Measurements from ENCODE around the gene BTN3A1.

The BTN3A1 gene

DNA sequence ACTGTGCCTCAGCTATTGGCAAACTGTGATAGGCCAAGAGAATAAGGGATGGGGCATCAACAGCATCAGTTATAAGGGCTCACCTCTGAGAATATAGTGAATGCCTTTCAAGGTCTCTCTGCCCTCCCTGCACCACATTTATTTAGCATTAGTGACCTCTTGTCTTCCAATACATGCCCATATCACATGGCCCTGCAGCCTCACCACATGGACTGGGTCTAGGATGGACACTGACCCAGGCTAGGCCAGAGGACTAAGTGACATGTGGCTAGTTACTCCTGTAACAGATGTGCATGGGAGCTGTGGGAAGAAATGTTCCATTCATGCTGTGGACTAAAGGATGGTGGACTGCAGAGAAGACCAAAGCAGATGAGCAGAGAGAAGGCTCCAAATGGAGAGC is 22.3 kb upstream of the BTN3A1 start:
- TF ChIP-seq, protein P1, sequence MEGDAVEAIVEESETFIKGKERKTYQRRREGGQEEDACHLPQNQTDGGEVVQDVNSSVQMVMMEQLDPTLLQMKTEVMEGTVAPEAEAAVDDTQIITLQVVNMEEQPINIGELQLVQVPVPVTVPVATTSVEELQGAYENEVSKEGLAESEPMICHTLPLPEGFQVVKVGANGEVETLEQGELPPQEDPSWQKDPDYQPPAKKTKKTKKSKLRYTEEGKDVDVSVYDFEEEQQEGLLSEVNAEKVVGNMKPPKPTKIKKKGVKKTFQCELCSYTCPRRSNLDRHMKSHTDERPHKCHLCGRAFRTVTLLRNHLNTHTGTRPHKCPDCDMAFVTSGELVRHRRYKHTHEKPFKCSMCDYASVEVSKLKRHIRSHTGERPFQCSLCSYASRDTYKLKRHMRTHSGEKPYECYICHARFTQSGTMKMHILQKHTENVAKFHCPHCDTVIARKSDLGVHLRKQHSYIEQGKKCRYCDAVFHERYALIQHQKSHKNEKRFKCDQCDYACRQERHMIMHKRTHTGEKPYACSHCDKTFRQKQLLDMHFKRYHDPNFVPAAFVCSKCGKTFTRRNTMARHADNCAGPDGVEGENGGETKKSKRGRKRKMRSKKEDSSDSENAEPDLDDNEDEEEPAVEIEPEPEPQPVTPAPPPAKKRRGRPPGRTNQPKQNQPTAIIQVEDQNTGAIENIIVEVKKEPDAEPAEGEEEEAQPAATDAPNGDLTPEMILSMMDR (IDR thresholded peaks at IDR 0.05; ENCODE audit: low read depth, low read length), result no peak
- no peak overlapping the region for H3K4me3 ChIP-seq (ENCODE audit: low read depth, low read length)

DNA sequence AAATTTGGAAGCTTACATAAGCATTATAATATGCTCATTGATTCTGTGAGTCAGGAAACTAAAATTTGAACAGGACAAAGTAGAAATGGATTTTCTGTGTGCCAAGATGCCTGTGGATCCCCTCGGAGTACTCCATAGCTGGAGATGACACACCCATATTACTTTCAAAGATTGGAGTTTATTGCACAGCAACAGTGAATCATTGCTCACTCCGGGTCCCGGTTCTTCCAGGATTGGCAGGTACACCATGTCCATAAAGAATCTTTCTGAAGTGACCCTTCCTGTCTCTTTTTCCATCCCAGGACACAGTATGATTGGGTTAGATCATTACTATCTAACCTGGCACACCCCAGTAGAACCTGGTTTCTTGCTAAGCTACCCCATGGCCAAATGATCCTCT is 21.8 kb upstream of the BTN3A1 start:
- TF ChIP-seq, protein P1 (IDR thresholded peaks at IDR 0.05; ENCODE audit: low read depth, low read length), result no peak
- H3K4me3 ChIP-seq (ENCODE audit: low read depth, low read length), result no peak overlapping the region

DNA sequence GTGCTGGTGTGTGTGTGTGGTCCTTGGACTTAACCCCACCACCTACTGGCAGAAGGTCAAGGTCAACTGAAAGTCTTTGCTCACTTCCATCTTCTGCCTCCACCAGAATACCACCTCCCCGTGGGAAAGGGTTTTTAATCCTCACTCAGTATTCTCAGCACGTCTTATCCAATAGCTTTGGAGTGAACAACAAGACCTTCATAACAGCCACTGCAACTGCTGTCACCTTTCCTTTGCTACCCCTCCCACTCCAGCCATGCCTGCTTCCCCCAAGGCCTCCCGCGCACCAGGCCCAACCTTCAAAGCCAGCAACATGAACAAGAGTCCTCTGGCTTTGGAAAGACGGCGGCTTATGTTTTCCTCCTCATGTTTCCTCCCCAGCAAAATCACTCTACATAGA is 20.0 kb upstream of the BTN3A1 start:
- no peak overlapping the region for H3K4me3 ChIP-seq (ENCODE audit: low read depth, low read length)
- TF ChIP-seq, protein P1 (IDR thresholded peaks at IDR 0.05; ENCODE audit: low read depth, low read length), result no peak

DNA sequence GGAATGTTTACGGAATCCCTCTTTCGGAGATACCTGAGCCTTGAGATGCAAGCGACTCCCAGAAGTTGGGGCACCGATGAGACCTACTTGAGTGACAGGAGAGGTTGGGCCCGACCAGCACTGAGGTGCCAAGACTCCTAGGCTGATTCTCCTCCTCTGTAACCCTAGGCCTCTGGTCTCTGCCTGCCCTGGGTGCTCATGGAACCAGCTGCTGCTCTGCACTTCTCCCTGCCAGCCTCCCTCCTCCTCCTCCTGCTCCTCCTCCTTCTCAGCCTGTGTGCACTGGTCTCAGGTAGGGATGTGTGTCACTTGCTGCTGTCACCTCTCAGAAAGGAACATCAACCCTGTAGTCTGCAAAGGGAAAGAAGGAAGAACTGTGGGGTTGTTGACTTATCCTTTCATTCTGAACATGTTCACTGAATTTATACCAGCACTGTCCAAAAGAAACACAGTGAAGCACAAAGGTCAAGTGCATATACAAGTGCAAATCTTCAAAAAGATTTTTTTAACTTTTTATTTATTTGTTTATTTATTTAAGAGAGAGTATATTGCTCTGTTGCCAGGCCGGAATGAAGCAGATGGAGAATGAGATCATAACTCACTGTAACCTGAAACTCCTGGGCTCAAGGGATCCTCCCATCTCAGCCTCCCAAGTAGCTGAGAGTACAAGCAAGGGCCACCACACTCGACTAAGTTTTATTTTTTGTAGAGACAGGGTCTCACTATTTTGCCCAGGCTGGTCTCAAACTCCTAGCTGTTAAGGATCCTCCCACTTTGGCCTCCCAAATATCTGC is 18.3 kb upstream of the BTN3A1 start:
- TF ChIP-seq, protein P1 (IDR thresholded peaks at IDR 0.05; ENCODE audit: low read depth, low read length), result no peak
- peak overlapping the region; percentile 68 for H3K4me3 ChIP-seq (ENCODE audit: low read depth, low read length)

DNA sequence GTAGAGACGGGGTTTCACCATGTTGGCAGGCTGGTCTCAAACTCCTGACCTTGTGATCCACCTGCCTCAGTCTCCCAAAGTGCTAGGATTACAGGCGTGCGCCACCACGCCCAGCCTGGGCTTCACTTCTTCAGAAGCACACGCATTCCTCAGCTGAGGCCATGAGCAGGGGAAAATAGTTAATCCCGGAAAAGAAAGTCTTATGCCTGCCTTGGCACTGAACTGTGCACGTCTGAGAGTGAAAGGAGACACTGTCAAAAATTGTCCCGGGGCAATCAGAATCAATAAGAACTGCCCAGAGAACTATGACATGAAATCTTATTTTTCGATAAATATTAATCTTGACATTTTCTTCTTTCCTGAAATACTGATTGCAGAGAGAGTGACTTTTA is 16.3 kb upstream of the BTN3A1 start:
- TF ChIP-seq, protein P1 (IDR thresholded peaks at IDR 0.05; ENCODE audit: low read depth, low read length), result no peak
- H3K4me3 ChIP-seq (ENCODE audit: low read depth, low read length), result no peak overlapping the region

DNA sequence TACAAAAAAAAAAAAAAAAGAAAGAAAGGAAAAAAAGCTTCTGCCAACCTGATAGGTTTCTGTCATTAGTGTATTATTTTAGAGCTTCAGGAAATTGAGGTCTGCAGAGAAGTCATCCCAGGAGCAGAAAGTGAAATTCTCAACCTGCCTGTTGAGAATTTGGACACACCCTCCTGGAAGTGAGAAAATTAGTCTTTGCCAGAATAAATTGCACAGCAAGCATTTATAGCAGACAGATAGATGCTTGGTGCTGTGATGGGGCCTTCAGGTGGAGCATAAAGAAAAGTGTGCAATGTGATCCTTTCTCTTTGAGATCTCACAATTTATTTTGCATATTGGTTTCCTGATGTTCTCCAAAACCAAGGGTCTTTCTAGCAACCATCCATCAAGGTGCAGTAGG is 14.5 kb upstream of the BTN3A1 start:
- H3K4me3 ChIP-seq (ENCODE audit: low read depth, low read length), result no peak overlapping the region

DNA sequence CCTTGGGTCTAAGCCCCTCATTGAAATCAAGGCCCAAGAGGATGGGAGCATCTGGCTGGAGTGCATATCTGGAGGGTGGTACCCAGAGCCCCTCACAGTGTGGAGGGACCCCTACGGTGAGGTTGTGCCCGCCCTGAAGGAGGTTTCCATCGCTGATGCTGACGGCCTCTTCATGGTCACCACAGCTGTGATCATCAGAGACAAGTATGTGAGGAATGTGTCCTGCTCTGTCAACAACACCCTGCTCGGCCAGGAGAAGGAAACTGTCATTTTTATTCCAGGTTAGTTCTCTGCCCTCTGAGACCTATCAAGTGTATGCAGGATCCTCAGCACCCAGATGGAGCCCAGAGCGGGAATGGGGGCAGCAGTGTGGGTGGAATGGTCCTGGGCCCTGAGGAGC is 14.1 kb upstream of the BTN3A1 start:
- no peak overlapping the region for H3K4me3 ChIP-seq (ENCODE audit: low read depth, low read length)
- TF ChIP-seq, protein P1 (IDR thresholded peaks at IDR 0.05; ENCODE audit: low read depth, low read length), result no peak

More for the DNA sequence above, 14.5 kb upstream of the BTN3A1 start:
- TF ChIP-seq, protein P1 (IDR thresholded peaks at IDR 0.05; ENCODE audit: low read depth, low read length), result no peak
